Measurements from ENCODE around the gene ZNRF2.

Gene ZNRF2

GRCh38 chr7:30249316-30249715 is 35.1 kb upstream of the ZNRF2 start:
- H3K9ac ChIP-seq (ENCODE audit: low read length in 5 of 5), result no peak overlapping the region
- no peaks in the 10 kb centered on the region for H3K9me3 ChIP-seq (ENCODE audit: control insufficient read depth in 5 of 5, low read length in 5 of 5)
- no peak overlapping the region for H3K27ac ChIP-seq (ENCODE audit: low read depth, low read length)
- no peak overlapping the region for H3K4me3 ChIP-seq (ENCODE audit: low read depth in 1 of 5, low read length in 5 of 5)
- H3K36me3 ChIP-seq (ENCODE audit: control insufficient read depth in 5 of 5, insufficient read depth in 5 of 5, low read length in 5 of 5), result no peaks in the 10 kb centered on the region
- no peaks in the 10 kb centered on the region for H3K27me3 ChIP-seq (ENCODE audit: control insufficient read depth in 5 of 5, insufficient read depth in 4 of 5, low read length in 5 of 5)
- H3K4me1 ChIP-seq (ENCODE audit: control insufficient read depth in 5 of 5, insufficient read depth in 5 of 5, low read length in 5 of 5), result peaks cover 0 to 14% (median 11%) of the 10 kb centered on the region in 5 donors

GRCh38 chr7:30249986-30250774 is 34.2 kb upstream of the ZNRF2 start:
- Histone ChIP-seq H3K27me3 (ENCODE audit: control insufficient read depth in 5 of 5, insufficient read depth in 4 of 5, low read length in 5 of 5) (no peaks in the 10 kb centered on the region), H3K27ac (ENCODE audit: low read depth, low read length) (no peak overlapping the region), H3K9ac (ENCODE audit: low read length in 5 of 5) (no peak overlapping the region), H3K36me3 (ENCODE audit: control insufficient read depth in 5 of 5, insufficient read depth in 5 of 5, low read length in 5 of 5) (no peaks in the 10 kb centered on the region), H3K9me3 (ENCODE audit: control insufficient read depth in 5 of 5, low read length in 5 of 5) (no peaks in the 10 kb centered on the region), H3K4me1 (ENCODE audit: control insufficient read depth in 5 of 5, insufficient read depth in 5 of 5, low read length in 5 of 5) (peaks cover 0 to 17% (median 11%) of the 10 kb centered on the region in 5 donors), H3K4me3 (ENCODE audit: low read depth in 1 of 5, low read length in 5 of 5) (no peak overlapping the region)

GRCh38 chr7:30251708-30252329 is 32.6 kb upstream of the ZNRF2 start:
- H3K9me3 ChIP-seq (ENCODE audit: control insufficient read depth in 5 of 5, low read length in 5 of 5), result no peaks in the 10 kb centered on the region
- no peak overlapping the region for H3K9ac ChIP-seq (ENCODE audit: low read length in 5 of 5)
- H3K36me3 ChIP-seq (ENCODE audit: control insufficient read depth in 5 of 5, insufficient read depth in 5 of 5, low read length in 5 of 5), result no peaks in the 10 kb centered on the region
- H3K27ac ChIP-seq (ENCODE audit: low read depth, low read length), result no peak overlapping the region
- H3K4me1 ChIP-seq (ENCODE audit: control insufficient read depth in 5 of 5, insufficient read depth in 5 of 5, low read length in 5 of 5), result peaks cover 0 to 17% (median 11%) of the 10 kb centered on the region in 5 donors
- H3K4me3 ChIP-seq (ENCODE audit: low read depth in 1 of 5, low read length in 5 of 5), result no peak overlapping the region
- no peaks in the 10 kb centered on the region for H3K27me3 ChIP-seq (ENCODE audit: control insufficient read depth in 5 of 5, insufficient read depth in 4 of 5, low read length in 5 of 5)

- H3K4me3 ChIP-seq (ENCODE audit: low read depth in 1 of 5, low read length in 5 of 5), result no peak overlapping the region
- H3K4me1 ChIP-seq (ENCODE audit: control insufficient read depth in 5 of 5, insufficient read depth in 5 of 5, low read length in 5 of 5), result peaks cover 0 to 17% (median 11%) of the 10 kb centered on the region in 5 donors
- H3K36me3 ChIP-seq (ENCODE audit: control insufficient read depth in 5 of 5, insufficient read depth in 5 of 5, low read length in 5 of 5), result no peaks in the 10 kb centered on the region
- no peaks in the 10 kb centered on the region for H3K9me3 ChIP-seq (ENCODE audit: control insufficient read depth in 5 of 5, low read length in 5 of 5)
- H3K9ac ChIP-seq (ENCODE audit: low read length in 5 of 5), result no peak overlapping the region
- no peaks in the 10 kb centered on the region for H3K27me3 ChIP-seq (ENCODE audit: control insufficient read depth in 5 of 5, insufficient read depth in 4 of 5, low read length in 5 of 5)
- peak overlapping the region; percentile 9 for H3K27ac ChIP-seq (ENCODE audit: low read depth, low read length)
Measured at GRCh38 chr7:30252885-30253795, 31.3 kb upstream of the ZNRF2 start.

GRCh38 chr7:30253796-30254165 is 30.6 kb upstream of the ZNRF2 start:
- H3K9me3 ChIP-seq (ENCODE audit: control insufficient read depth in 5 of 5, low read length in 5 of 5), result no peaks in the 10 kb centered on the region
- H3K4me3 ChIP-seq (ENCODE audit: low read depth in 1 of 5, low read length in 5 of 5), result no peak overlapping the region
- H3K27me3 ChIP-seq (ENCODE audit: control insufficient read depth in 5 of 5, insufficient read depth in 4 of 5, low read length in 5 of 5), result no peaks in the 10 kb centered on the region
- peaks cover 0 to 17% (median 11%) of the 10 kb centered on the region in 5 donors for H3K4me1 ChIP-seq (ENCODE audit: control insufficient read depth in 5 of 5, insufficient read depth in 5 of 5, low read length in 5 of 5)
- H3K27ac ChIP-seq (ENCODE audit: low read depth, low read length), result no peak overlapping the region
- H3K9ac ChIP-seq (ENCODE audit: low read length in 5 of 5), result no peak overlapping the region
- H3K36me3 ChIP-seq (ENCODE audit: control insufficient read depth in 5 of 5, insufficient read depth in 5 of 5, low read length in 5 of 5), result no peaks in the 10 kb centered on the region

GRCh38 chr7:30254248-30254647 is 30.1 kb upstream of the ZNRF2 start:
- Histone ChIP-seq H3K4me1 (ENCODE audit: control insufficient read depth in 5 of 5, insufficient read depth in 5 of 5, low read length in 5 of 5) (peaks cover 0 to 17% (median 11%) of the 10 kb centered on the region in 5 donors), H3K9ac (ENCODE audit: low read length in 5 of 5) (no peak overlapping the region)

GRCh38 chr7:30254717-30255063 is 29.7 kb upstream of the ZNRF2 start:
- Histone ChIP-seq H3K4me1 (ENCODE audit: control insufficient read depth in 5 of 5, insufficient read depth in 5 of 5, low read length in 5 of 5) (peaks cover 0 to 17% (median 9%) of the 10 kb centered on the region in 5 donors), H3K27me3 (ENCODE audit: control insufficient read depth in 5 of 5, insufficient read depth in 4 of 5, low read length in 5 of 5) (no peaks in the 10 kb centered on the region), H3K9ac (ENCODE audit: low read length in 5 of 5) (no peak overlapping the region), H3K4me3 (ENCODE audit: low read depth in 1 of 5, low read length in 5 of 5) (no peak overlapping the region), H3K36me3 (ENCODE audit: control insufficient read depth in 5 of 5, insufficient read depth in 5 of 5, low read length in 5 of 5) (no peaks in the 10 kb centered on the region), H3K27ac (ENCODE audit: low read depth, low read length) (no peak overlapping the region), H3K9me3 (ENCODE audit: control insufficient read depth in 5 of 5, low read length in 5 of 5) (no peaks in the 10 kb centered on the region)

More at GRCh38 chr7:30254248-30254647, 30.1 kb upstream of the ZNRF2 start:
- Histone ChIP-seq H3K9me3 (ENCODE audit: control insufficient read depth in 5 of 5, low read length in 5 of 5) (no peaks in the 10 kb centered on the region), H3K27ac (ENCODE audit: low read depth, low read length) (no peak overlapping the region), H3K4me3 (ENCODE audit: low read depth in 1 of 5, low read length in 5 of 5) (no peak overlapping the region), H3K27me3 (ENCODE audit: control insufficient read depth in 5 of 5, insufficient read depth in 4 of 5, low read length in 5 of 5) (no peaks in the 10 kb centered on the region), H3K36me3 (ENCODE audit: control insufficient read depth in 5 of 5, insufficient read depth in 5 of 5, low read length in 5 of 5) (no peaks in the 10 kb centered on the region)

GRCh38 chr7:30255064-30255769 is 29.2 kb upstream of the ZNRF2 start:
- Histone ChIP-seq H3K36me3 (ENCODE audit: control insufficient read depth in 5 of 5, insufficient read depth in 5 of 5, low read length in 5 of 5) (no peaks in the 10 kb centered on the region), H3K27ac (ENCODE audit: low read depth, low read length) (no peak overlapping the region), H3K9me3 (ENCODE audit: control insufficient read depth in 5 of 5, low read length in 5 of 5) (no peaks in the 10 kb centered on the region), H3K27me3 (ENCODE audit: control insufficient read depth in 5 of 5, insufficient read depth in 4 of 5, low read length in 5 of 5) (no peaks in the 10 kb centered on the region), H3K9ac (ENCODE audit: low read length in 5 of 5) (no peak overlapping the region), H3K4me1 (ENCODE audit: control insufficient read depth in 5 of 5, insufficient read depth in 5 of 5, low read length in 5 of 5) (peaks cover 0 to 17% (median 9%) of the 10 kb centered on the region in 5 donors), H3K4me3 (ENCODE audit: low read depth in 1 of 5, low read length in 5 of 5) (no peak overlapping the region)

- Histone ChIP-seq H3K4me1 (ENCODE audit: control insufficient read depth in 5 of 5, insufficient read depth in 5 of 5, low read length in 5 of 5) (peaks cover 0 to 17% (median 9%) of the 10 kb centered on the region in 5 donors), H3K9ac (ENCODE audit: low read length in 5 of 5) (no peak overlapping the region), H3K36me3 (ENCODE audit: control insufficient read depth in 5 of 5, insufficient read depth in 5 of 5, low read length in 5 of 5) (no peaks in the 10 kb centered on the region), H3K9me3 (ENCODE audit: control insufficient read depth in 5 of 5, low read length in 5 of 5) (no peaks in the 10 kb centered on the region), H3K27me3 (ENCODE audit: control insufficient read depth in 5 of 5, insufficient read depth in 4 of 5, low read length in 5 of 5) (no peaks in the 10 kb centered on the region), H3K4me3 (ENCODE audit: low read depth in 1 of 5, low read length in 5 of 5) (no peak overlapping the region), H3K27ac (ENCODE audit: low read depth, low read length) (no peak overlapping the region)
Measured at GRCh38 chr7:30256349-30256858, 28.0 kb upstream of the ZNRF2 start.

Measured in subcutaneous abdominal adipose tissue (tissue), 5 donors.